ENCODE measurements around the gene GFOD1.

DNA sequence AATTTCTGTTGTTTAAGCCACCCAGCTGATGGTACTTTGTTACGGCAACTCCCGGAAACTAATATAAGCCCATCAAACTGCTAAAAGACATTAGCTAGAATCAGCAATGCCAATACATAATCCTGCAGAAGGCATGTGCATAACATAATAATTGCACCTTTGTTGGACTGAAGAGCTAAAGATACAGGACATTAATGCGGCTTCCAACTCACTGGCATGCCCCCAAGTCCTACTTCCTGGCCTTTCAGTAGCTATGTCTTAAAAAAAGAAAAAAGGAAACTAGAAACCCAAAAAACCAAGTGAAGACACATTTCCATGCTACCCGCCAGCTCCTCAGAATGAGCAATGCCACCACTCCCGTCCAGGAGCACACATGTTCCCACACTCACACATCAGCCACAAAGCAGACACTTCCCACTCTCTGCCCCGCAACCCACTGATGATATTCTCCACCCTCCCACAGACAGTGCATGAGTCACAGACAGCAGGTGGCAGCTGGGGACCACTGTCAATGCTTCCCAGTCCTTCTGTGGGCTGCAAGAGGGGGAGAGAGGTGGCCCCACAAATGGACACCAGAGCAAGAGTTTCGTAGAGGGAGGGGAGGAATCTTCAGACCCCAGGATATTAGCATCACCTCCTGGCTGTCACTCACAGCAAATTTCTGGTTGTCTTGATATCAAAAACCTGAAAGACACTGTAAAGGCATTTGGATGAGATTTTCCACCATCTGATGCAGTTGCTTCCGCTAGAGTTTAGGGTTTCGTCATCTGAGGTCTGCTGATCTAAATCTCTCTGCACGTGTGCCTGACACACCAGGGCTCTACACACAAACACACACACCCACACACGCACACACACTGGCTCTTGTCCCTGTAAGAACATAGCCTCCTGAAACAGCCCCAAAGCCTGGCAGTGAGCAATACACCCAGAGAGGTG, 32.8 kb downstream of the GFOD1 start:
- TF ChIP-seq POLR2A (IDR thresholded peaks at IDR 0.05) (no peak), EP300 (IDR thresholded peaks at IDR 0.05) (no peak)
- TF ChIP-seq, protein P1, sequence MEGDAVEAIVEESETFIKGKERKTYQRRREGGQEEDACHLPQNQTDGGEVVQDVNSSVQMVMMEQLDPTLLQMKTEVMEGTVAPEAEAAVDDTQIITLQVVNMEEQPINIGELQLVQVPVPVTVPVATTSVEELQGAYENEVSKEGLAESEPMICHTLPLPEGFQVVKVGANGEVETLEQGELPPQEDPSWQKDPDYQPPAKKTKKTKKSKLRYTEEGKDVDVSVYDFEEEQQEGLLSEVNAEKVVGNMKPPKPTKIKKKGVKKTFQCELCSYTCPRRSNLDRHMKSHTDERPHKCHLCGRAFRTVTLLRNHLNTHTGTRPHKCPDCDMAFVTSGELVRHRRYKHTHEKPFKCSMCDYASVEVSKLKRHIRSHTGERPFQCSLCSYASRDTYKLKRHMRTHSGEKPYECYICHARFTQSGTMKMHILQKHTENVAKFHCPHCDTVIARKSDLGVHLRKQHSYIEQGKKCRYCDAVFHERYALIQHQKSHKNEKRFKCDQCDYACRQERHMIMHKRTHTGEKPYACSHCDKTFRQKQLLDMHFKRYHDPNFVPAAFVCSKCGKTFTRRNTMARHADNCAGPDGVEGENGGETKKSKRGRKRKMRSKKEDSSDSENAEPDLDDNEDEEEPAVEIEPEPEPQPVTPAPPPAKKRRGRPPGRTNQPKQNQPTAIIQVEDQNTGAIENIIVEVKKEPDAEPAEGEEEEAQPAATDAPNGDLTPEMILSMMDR (IDR thresholded peaks at IDR 0.05): no peak

Data from ovary (tissue), 3 donors.